A172 (cell line): ENCODE measurements around the gene CWC22. TPM values are rescaled to one million over a fixed set of nuclear protein-coding genes. Genes with fewer than 3 reads are reported as not detected.

Experiments
- DNase-seq: peaks from one replicate; pipeline ENCODE4 v3.0.0-alpha.2; 2015; ENCODE audit warnings: low spot score
- total RNA-seq: library from RNA; depleted of rRNA; stranded (reverse); fragments of >200 nt; shearing (Covaris generic); gene quantifications from 2 replicates; pipeline ENCODE4 v1.2.3, GENCODE V29; 2014; rRNA removed

CWC22 gene
- total RNA-seq, 1 experiment from 2014 or later = 28.0 TPM

DNA sequence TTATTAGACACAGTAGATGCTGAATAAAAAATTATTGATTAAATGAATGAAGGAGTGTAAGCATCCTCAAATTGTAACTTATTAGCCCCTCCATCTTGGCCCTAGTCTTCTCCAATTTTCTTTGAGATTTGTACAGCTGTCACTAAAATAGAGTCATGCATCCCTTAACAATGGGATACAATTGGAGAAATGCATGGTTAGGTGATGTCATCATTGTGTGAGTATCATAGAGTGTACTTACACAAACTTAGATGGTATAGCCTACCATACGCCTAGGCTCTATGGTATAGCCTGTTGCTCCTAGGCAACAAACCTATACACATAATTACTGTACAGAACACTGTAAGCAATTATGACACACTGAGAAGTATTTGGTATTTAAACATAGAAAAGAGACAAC, 107.4 kb downstream of the CWC22 start:
- DNase-seq = no peak

DNA sequence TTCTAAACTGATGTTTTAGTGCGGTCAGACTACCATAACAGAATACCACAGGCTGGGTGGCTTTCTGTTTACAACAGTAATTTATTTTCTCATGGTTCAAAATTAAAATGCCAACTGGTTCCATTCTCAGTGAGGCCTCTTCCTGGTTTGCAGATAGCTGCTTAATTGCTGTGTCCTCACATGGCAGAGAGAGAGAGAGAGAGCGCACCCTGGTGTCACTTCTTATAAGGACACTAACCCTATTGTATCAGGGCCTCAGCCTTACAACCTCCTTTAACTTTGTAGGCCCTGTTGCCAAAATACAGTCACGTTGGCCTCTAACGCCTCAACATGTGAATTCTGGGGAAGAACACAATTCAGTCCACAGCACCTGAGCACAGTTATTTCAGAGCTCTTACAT, 108.2 kb downstream of the CWC22 start:
- peak; percentile 19 for DNase-seq

Other genes starting within 250 kb of the CWC22 start
- gene ZNF385B, start 145.7 kb downstream of the CWC22 start, total RNA-seq = 0.22 TPM in 1 of 2 replicates, not detected in the other